NK-92 (cell line): ENCODE data around the gene TAT.
"Not testable (repeated sequence)": the region's sequence is repeated elsewhere in the genome, so short reads cannot be mapped to it uniquely, and the experiment has no call there.

Source experiments
- DNase-seq: peaks from one replicate; lab custom pipeline; 2025; ENCODE audit not compliant: unreplicated experiment; lab: John Stamatoyannopoulos, UW

The TAT gene

DNA sequence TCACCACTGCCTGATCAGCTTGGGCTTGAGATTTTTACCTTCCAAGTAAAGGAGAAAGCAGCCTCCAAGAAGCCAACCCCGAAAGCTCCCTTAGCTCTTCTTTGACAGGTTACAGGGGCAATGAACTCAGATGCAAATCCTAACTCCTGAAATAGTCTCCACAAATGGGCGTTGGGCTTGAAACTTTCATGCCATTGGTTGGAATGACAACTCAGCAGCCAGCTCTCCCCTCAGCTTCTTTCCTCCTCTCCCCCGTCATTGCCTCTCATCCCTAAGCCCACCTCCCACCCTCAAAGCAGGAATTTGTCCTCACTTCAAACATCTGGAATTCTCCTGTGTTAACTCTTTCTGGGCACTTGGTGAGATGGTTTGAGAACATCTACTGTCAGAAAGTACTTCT is at the start of gene TAT:
TAT (minus strand) TSS at position 122 of the 400 bp plus-strand sequence. CDS start 677 bp downstream, outside the sequence.
- no peak for DNase-seq

DNA sequence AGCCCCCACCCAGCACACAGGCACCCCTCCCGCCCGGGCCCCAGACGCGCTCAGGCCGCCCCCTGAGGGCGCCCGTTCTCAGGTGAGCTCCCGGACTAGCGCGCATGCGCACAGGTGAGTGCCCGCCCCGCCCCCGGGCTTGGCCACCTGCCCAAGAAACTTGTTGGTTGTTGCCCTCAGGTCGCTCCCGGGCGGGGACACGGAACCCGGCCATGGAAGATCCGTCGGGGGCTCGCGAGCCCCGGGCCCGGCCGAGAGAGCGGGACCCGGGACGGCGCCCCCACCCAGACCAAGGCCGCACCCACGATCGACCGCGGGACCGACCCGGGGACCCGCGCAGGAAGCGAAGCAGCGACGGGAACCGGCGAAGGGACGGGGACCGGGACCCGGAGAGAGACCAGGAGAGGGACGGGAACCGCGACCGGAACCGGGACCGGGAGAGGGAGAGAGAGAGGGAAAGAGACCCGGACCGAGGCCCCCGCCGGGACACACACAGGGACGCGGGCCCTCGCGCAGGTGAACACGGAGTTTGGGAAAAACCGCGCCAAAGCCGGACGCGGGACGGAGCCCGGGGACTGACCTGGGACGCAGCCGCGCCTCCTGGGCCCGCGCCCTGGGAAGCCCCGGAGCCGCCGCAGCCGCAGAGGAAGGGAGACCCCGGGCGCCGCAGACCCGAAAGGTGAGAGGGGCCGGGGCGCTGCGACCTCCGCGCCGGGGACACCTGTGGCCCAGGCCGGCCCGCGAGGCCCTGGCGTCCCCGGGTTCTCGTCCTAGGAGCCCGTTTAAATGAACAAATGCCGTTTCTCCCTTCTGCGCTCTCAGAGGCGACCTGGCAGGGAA is 49.3 kb upstream of the TAT start, which contains the start of gene MARVELD3:
MARVELD3 (plus strand) TSS at position 167 of the 840 bp plus-strand sequence; CDS start at position 213, 46 bp downstream.
- no peak for DNase-seq

- no peak for DNase-seq
Observed at GRCh38 chr16:71625113-71625850, 48.4 kb upstream of the TAT start.

DNA sequence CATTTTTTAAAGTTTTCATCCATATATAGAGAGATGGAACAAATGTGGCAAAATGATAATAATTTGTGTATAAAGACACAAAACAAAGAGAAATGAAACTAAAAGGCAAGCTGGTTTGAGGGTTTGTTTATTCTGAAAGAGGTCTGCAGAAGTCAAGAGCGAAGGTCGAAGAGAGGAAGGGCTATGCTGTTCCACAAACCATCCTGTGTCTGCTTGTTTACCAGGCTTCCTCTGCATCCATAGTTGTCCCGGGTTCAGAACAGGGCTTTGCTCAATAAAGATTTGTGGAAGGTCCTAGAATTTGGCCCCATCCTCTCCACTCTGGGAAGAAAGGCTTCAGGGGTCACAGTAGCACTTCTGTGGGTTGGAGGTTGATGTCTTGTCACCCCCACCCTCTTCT is 46.7 kb upstream of the TAT start:
- no peak for DNase-seq

- DNase-seq, result no peak
Observed at GRCh38 chr16:71622088-71622487, 45.2 kb upstream of the TAT start.

DNA sequence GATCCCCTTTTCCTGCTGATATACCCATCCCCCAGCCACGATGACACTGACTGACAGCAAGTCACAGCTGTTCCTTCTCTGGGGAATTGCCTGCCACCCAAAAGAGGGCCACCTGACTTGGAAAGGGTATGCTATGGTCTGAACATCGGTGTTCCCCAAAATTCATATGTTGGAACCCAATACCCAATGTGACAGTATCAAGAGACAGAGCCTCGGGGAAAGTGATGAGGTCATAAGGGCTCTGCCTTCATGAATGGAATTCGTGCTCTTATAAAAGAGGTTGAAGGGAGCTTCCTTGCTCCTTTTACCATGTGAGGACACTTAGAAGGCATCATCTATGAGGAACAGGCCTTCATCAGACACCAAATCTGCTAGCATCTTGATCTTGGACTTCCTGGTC is 41.5 kb upstream of the TAT start:
- DNase-seq, result no peak

DNA sequence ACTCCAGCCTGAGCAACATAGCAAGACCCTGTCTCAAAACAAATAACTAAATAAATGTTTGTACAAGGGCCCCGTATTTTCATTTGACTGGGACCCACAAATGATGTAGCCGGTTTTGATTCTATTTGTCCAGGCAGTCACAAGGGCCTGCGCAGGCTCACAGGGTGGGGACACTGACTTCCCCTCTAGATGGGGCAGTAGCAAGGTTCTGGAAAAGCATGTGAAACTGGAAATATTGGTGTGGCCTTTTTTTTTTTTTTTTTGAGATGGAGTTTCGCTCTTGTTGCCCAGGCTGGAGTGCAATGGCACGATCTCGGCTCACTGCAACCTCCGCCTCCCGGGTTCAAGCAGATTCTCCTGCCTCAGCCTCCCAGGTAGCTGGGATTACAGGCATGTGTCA is 38.1 kb upstream of the TAT start:
- DNase-seq, result not testable (repeated sequence)

- no peak for DNase-seq
Observed at GRCh38 chr16:71610936-71611871, 34.3 kb upstream of the TAT start.

GRCh38 chr16:71610447-71610846 is 33.6 kb upstream of the TAT start:
- no peak for DNase-seq

DNA sequence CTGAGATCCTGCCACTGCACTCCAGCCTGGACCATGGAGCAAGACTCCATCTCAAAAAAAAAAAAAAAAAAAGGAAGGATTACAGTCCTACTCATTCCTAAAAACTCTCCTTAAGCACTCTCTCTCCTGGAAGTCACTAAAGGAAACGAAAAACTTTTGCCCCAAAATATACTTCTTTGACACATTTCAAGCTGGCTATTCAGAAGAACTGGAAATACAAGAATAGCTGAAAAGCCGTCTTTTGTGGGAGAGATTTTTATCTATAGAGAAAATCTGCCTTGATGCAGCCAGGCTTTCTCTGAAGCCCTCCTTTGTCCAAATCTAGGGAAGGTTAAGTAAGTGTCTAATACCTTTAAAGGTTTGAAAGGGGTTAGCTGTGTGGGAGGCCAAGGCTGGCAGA is 32.2 kb upstream of the TAT start:
- no peak for DNase-seq

DNA sequence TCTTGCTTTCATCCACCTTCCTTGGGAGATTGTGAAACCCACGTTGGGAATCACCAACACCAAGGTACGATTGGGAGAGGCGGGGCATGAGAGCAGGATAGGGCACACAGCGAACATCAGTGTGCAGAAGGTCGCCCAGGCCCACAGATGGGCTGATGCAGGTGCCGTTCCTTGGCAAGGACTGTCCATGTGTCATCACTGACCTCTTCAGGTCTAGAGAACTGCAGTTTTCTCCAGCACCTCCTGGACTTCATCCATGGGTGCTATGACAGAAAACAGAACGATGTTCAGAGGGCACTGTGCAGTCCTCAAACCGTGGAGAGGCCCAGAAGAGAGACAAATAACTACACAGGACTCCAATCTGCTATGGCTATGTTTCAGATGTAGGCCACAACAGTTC is 23.9 kb upstream of the TAT start:
- DNase-seq, result no peak

GRCh38 chr16:71598426-71598825 is 21.5 kb upstream of the TAT start:
- not testable (repeated sequence) for DNase-seq

DNA sequence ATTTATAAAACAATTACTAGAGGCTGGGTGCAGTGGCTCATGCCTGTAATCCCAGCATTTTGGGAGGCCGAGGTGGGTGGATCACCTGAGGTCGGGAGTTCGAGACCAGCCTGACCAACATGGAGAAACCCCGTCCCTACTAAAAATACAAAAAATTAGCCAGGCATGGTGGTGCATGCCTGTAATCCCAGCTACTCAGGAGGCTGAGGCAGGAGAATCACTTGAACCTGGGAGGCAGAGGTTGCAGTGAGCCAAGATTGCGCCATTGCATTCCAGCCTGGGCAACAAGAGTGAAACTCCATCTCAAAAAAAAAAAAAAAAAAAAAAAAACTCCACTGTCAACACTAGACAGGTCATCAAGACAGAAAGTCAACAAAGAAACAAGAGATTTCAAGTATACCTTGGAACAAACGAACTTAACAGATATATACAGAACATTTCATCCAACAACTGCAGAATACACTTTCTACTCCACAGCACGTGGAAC is 18.5 kb upstream of the TAT start:
- DNase-seq, result not testable (repeated sequence)

DNA sequence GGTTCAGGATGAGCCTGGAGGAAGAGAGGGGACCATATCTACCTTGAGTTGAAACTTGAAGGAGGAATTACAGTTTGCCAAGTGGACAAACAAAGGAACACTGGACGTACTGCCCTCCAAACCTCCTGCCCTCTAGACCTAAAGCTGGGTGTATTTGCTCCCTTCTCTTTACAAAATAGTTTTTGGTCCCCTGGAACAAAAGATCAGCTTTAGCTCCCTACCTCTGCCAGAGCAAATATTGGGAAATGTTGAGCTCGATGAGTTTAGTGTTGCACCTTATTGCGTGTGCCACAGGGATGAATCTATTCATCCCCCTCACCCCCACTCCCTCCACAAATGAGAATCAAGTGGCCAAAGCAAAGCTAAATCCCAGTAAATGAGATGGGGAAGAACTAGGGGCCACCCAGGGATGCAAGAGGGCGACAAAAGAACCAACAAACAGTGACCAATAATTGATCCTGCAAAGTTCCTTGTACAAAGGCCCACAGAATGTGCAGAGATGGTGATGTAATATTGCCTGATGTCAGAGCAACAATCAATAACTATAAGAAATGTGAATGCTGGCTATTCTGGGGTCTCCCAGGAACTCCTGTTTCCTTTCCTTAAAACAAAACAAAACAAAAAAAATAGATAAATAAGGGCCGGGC is 17.2 kb upstream of the TAT start:
- DNase-seq, result no peak

- DNase-seq, result no peak
Observed at GRCh38 chr16:71593048-71593999, 16.4 kb upstream of the TAT start.

GRCh38 chr16:71591917-71592316 is 15.0 kb upstream of the TAT start:
- DNase-seq, result no peak

DNA sequence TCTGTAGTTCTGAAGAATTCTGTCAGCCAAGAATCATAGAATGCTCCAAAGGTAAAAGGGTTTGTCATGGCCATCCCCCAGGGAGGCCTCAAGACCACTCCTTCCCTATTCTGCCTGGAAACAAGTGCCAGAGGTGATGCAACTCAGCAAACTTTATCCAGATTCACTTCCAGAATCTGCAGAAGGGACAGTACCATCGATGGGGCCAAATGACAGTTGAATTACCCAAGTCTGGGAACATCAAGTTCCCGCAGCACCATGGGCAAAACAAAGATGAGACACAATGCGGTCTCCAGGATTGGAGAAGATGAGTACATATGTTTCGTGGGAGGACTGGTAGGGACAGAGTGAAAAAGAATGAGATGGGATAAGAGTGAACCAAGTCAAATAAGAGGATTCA is 13.7 kb upstream of the TAT start:
- DNase-seq, result no peak

DNA sequence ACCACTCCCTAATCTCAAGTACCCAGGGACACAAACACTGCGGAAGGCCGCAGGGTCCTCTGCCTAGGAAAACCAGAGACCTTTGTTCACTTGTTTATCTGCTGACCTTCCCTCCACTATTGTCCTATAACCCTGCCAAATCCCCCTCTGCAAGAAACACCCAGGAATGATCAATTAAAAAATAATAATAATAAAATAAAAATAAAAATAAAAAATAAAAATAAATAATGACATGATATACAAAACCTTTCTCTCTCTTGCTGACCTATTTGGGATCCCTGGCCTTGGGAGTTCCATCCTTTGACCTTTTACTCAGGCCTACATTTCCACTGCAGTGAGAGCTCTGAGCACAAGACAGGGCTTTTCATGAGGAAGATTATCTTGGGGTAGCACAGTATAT is 13.2 kb upstream of the TAT start:
- DNase-seq, result not testable (repeated sequence)

GRCh38 chr16:71589334-71589733 is 12.4 kb upstream of the TAT start:
- not testable (repeated sequence) for DNase-seq
